H1 (cell line): ENCODE results near the gene SCAMP4.

ENCODE experiments used
- CEBPB ChIP-seq: IDR thresholded peaks from 2 replicates; pipeline ENCODE4 v1.6.1; 2012; ENCODE audit warnings: low read depth, low read length
- CREB1 ChIP-seq: IDR thresholded peaks from 2 replicates; pipeline ENCODE4 v1.6.1; 2012; ENCODE audit warnings: inconsistent platforms
- CTCF ChIP-seq, 3 experiments: IDR thresholded peaks; 1 replicate in 2 of 3; 2 replicates in 1 of 3; pipeline versions ENCODE4 v1.5.1 to v1.6.1; 2011; ENCODE audit warnings: low read length in 3 of 3, mild to moderate bottlenecking in 3 of 3, inconsistent platforms in 2 of 3, low read depth in 1 of 3, moderate library complexity in 1 of 3; ENCODE audit not compliant: insufficient read depth in 1 of 3; ENCODE audit errors: control extremely low read depth in 1 of 3
- HDAC2 ChIP-seq, 2 experiments: fragments of 300-600 bp in 1 of 2; sonication (generic) in 1 of 2; IDR thresholded peaks; 2 replicates each; pipeline ENCODE4 v1.6.1; 2011 to 2012; ENCODE audit warnings: low read depth in 2 of 2, low read length in 2 of 2, mild to moderate bottlenecking in 2 of 2, moderate library complexity in 2 of 2, borderline replicate concordance in 1 of 2, inconsistent platforms in 1 of 2
- POLR2A ChIP-seq, 2 experiments: IDR thresholded peaks; 1 replicate in 1 of 2; 2 replicates in 1 of 2; pipeline ENCODE4 v1.6.1; 2011; ENCODE audit warnings: low read depth in 2 of 2, low read length in 2 of 2, mild to moderate bottlenecking in 2 of 2; ENCODE audit errors: control extremely low read depth in 1 of 2
- POU5F1 ChIP-seq: IDR thresholded peaks from 2 replicates; pipeline ENCODE4 v1.6.1; 2011; ENCODE audit warnings: low read depth, mild to moderate bottlenecking, low read length, moderate library complexity
- RNF2 ChIP-seq: fragments of 200-900, 300-1000 bp; sonication (generic); IDR thresholded peaks from 2 replicates; pipeline ENCODE4 v1.7.1; 2016; ENCODE audit warnings: borderline replicate concordance, low read depth, mild to moderate bottlenecking, antibody characterized with exemption, low read length; ENCODE audit not compliant: poor library complexity, severe bottlenecking; ENCODE audit errors: missing control alignments
- SUZ12 ChIP-seq: fragments of 200-600 bp; sonication (generic); IDR thresholded peaks from 2 replicates; pipeline ENCODE4 v1.6.1; 2012; ENCODE audit warnings: mild to moderate bottlenecking, inconsistent platforms, low read length, moderate library complexity, mixed read lengths
- TAF1 ChIP-seq: IDR thresholded peaks from 2 replicates; pipeline ENCODE4 v1.6.1; 2011; ENCODE audit warnings: mild to moderate bottlenecking, low read depth, low read length
- TBP ChIP-seq: IDR thresholded peaks from 2 replicates; pipeline ENCODE4 v1.6.1; 2011; ENCODE audit warnings: low read depth, low read length, improper control_type of control experiment

GRCh38 chr19:1855828-1856255, 49.4 kb upstream of the SCAMP4 start:
- TF ChIP-seq TAF1 (no peak), SUZ12 (no peak), RNF2 (no peak), CEBPB (no peak), POU5F1 (no peak), CREB1 (no peak), TBP (no peak), CTCF (IDR thresholded peaks at IDR 0.05; ENCODE audit: control extremely low read depth in 1 of 3, insufficient read depth in 1 of 3, low read depth in 1 of 3, low read length in 3 of 3) (no peak), POLR2A (IDR thresholded peaks at IDR 0.05; ENCODE audit: control extremely low read depth in 1 of 2, low read depth in 2 of 2, low read length in 2 of 2) (no peak), HDAC2 (IDR thresholded peaks at IDR 0.05; ENCODE audit: borderline replicate concordance in 1 of 2, low read depth in 2 of 2, low read length in 2 of 2) (no peak)
